Activated CD4-positive, alpha-beta T cell treated with anti-CD3 and anti-CD28 coated beads, Interleukin-2, amount 10 ng/mL, durations not matched to agents 24 days and 14 days (primary cell): Measurements from ENCODE around the gene MRC1. TPM values are rescaled to one million over a fixed set of nuclear protein-coding genes. Genes with fewer than 3 reads are reported as not detected.

Experiments
- DNase-seq: peaks from one replicate; pipeline ENCODE4 v3.0.0; 2022
- H3K27ac Mint-ChIP-seq: one replicate; pipeline ENCODE4 v1.8.0; 2022; ENCODE audit warnings: mild to moderate bottlenecking, mixed read lengths
- H3K27me3 Mint-ChIP-seq: one replicate; pipeline ENCODE4 v1.8.0; 2022; ENCODE audit warnings: mixed read lengths
- H3K36me3 Mint-ChIP-seq: one replicate; pipeline ENCODE4 v1.8.0; 2022; ENCODE audit warnings: low read depth, mild to moderate bottlenecking, mixed read lengths
- H3K4me1 Mint-ChIP-seq: one replicate; pipeline ENCODE4 v1.8.0; 2021; ENCODE audit warnings: mixed read lengths
- H3K4me3 Mint-ChIP-seq: one replicate; pipeline ENCODE4 v1.8.0; 2022; ENCODE audit warnings: mild to moderate bottlenecking, moderate library complexity, mixed read lengths
- H3K9me3 Mint-ChIP-seq: one replicate; pipeline ENCODE4 v1.8.0; 2021; ENCODE audit warnings: mixed read lengths
- intact Hi-C: fragments of 100-400 bp; cut with micrococcal nuclease; formaldehyde crosslinking; loops from one replicate; pipeline ENCODE4 v1.15.1; 2023
- total RNA-seq: library from RNA; stranded (reverse); gene quantifications from 2 replicates; pipeline ENCODE4 v1.2.3, GENCODE V29; 2022

The MRC1 gene
- total RNA-seq, 1 donor from 2014 or later, result not detected

DNA sequence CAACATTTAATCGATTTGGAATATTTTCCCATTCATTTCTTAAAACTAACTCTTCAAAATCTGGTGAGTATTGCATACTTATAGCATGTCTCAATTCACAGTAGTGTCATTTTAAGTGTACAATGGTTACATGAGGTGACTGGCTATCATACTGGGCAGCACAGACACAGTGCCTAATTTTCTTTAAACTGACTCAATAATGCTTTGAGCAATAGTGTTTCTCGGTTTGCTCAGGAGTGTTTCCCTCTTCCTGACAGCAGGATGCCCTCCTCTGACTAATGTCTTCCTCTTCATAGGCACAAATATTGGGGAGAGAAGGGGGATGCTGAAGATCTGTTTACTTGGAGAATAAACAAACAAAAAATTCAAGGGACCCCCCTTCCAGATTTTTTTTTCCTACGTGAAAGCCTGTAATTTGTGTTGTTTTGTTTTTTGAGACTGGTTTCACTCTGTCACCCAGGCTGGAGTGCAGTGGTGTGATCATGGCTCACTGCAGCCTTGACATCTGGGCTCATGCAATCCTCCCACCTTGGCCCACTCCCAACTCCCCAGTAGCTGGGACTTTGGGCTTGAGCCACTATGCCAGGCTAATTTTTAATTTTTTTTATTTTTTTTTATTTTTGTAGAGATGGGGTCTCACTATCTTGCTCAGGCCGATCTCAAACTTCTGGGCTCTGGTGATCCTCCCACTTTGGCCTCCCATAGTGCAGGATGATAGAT lies 2.2 kb downstream of the MRC1 start:
- intact Hi-C loops, result no loop called here
- Mint-ChIP-seq H3K4me3 (no peak overlapping the region), H3K4me1 (peaks cover 4% of the 10 kb centered on the region), H3K36me3 (no peaks in the 10 kb centered on the region), H3K27me3 (peaks cover 13% of the 10 kb centered on the region), H3K9me3 (no peaks in the 10 kb centered on the region), H3K27ac (no peak overlapping the region)
- no peak for DNase-seq

DNA sequence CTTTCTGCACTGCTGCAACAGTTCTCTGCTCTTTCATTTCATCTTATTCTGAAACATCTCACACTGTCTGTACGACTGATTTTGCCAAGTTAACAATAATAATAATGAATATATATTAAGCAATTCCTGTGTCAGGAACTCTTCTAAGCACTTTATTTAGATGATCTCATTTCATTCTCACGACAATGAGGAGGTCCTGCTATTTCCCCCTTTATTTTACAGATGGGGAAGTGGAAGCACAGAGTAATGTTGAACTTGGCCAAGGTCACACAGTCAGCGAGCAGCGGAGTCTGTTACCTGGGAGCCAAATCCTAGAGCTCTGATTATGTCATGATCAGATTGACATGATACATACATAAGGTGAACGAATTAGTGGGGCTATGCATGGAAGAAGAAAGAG lies 5.8 kb downstream of the MRC1 start:
- Mint-ChIP-seq H3K4me1 (no peaks in the 10 kb centered on the region), H3K9me3 (no peaks in the 10 kb centered on the region), H3K27me3 (peaks cover 5% of the 10 kb centered on the region), H3K36me3 (no peaks in the 10 kb centered on the region), H3K4me3 (no peak overlapping the region), H3K27ac (no peak overlapping the region)
- no peak for DNase-seq
- intact Hi-C loops, result no loop called here

DNA sequence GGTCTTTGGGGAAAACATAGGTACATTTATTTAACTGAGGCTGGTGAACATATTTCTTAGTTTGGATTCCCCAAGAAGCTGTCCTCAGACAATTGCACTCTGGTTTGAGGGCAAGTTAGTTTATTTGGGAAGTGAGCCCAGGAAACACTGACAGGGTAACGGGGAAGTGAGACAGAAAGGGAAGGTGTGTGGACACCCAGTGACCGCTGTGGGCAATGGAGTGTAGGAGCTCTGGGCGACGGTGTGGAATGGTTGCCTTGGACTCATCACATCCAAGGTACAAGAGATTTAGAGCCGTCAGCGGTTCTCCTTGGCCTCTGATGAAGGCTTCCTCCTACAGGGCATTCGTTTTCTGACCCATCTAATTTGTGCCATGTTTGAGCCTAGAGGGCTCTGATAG lies 7.1 kb downstream of the MRC1 start:
- Mint-ChIP-seq H3K4me1 (no peaks in the 10 kb centered on the region), H3K27ac (no peak overlapping the region), H3K27me3 (peaks cover 2% of the 10 kb centered on the region), H3K4me3 (no peak overlapping the region), H3K36me3 (no peaks in the 10 kb centered on the region), H3K9me3 (no peaks in the 10 kb centered on the region)
- intact Hi-C loops, result no loop called here
- DNase-seq, result no peak

DNA sequence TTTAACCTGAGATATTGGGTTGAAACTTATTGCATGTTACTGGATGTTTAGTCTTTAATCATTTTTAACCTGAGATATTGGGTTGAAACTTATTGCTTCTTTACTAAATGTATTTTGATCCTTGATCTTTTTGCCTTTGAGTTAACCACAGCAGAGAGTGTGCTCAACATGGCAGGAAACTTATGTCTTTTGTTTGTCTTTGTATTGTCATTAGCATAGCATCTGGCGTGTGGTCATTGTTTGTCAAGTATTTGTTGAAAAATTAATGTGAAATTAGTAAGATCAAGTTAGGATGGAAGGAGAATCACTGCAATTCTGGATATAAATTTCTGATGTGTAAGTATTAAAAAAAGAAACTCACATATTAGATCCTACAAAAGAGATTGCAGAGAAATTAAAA lies 8.2 kb downstream of the MRC1 start:
- H3K4me1 Mint-ChIP-seq, result no peaks in the 10 kb centered on the region
- DNase-seq, result no peak
- peaks cover 2% of the 10 kb centered on the region for H3K27me3 Mint-ChIP-seq
- H3K27ac Mint-ChIP-seq, result no peak overlapping the region
- no peaks in the 10 kb centered on the region for H3K36me3 Mint-ChIP-seq
- intact Hi-C loops, result no loop called here
- no peaks in the 10 kb centered on the region for H3K9me3 Mint-ChIP-seq
- H3K4me3 Mint-ChIP-seq, result no peak overlapping the region

DNA sequence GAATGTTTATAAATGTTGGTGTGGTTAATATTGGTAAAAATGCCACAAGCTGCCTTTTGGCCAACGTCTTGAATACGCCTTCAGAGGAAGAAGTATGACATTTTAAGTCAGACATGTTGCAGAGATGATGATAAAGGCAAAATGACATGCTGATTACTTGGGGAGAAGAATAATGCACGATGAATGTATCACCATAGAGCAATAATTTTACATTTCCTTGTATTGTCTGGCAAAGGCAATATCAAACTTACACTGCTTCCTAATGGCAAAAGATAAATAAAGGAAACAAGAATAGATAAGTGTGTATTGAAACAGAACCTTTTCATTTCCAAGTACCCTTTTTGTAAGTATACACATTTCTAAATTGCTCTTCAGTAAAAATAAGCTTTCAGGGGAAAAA lies 8.6 kb downstream of the MRC1 start:
- intact Hi-C loops, result no loop called here
- no peaks in the 10 kb centered on the region for H3K9me3 Mint-ChIP-seq
- no peaks in the 10 kb centered on the region for H3K4me1 Mint-ChIP-seq
- no peaks in the 10 kb centered on the region for H3K36me3 Mint-ChIP-seq
- peaks cover 2% of the 10 kb centered on the region for H3K27me3 Mint-ChIP-seq
- H3K27ac Mint-ChIP-seq, result no peak overlapping the region
- no peak overlapping the region for H3K4me3 Mint-ChIP-seq
- no peak for DNase-seq

DNA sequence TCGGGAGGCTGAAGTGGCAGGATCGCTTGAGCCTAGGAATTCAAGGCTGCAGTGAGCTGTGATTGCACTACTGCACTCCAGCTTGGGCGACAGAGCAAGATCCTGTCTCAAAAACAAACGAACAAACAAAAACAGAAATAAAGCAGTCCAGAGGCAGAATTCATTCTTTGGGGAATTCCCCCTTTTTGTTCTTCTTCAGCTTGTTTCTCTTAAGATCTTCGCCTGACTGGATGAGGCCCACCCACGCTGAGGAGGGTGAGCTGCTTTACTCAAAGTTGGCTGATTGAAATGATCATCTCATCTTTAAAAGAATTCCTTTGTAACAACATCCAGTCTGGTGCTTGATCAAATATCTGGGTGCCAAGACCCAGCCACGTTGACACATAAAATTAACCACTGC lies 10.7 kb downstream of the MRC1 start:
- H3K27me3 Mint-ChIP-seq, result no peaks in the 10 kb centered on the region
- H3K9me3 Mint-ChIP-seq, result no peaks in the 10 kb centered on the region
- DNase-seq, result no peak
- H3K36me3 Mint-ChIP-seq, result no peaks in the 10 kb centered on the region
- no peak overlapping the region for H3K27ac Mint-ChIP-seq
- H3K4me3 Mint-ChIP-seq, result no peak overlapping the region
- no peaks in the 10 kb centered on the region for H3K4me1 Mint-ChIP-seq
- intact Hi-C loops, result no loop called here

DNA sequence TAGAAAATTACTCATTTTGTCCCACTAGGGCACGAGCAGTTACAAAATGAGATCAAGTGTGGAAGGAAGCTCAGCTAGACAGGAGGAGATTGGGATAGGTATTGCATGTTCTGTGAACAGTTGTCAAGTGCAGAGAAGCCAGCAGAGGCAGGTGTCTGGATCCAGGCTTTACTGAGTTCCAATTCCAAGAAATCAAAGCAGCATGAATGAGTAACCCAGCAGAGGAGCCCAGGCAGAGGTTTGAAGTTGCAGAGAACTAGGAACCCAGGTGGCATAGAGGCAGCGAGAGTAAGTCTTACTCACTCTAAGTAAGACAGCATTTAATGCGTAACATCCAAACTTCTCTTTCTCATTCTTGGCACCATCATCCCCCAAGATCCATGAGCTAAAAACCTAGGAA lies 11.8 kb downstream of the MRC1 start:
- Mint-ChIP-seq H3K9me3 (no peaks in the 10 kb centered on the region), H3K4me3 (no peak overlapping the region), H3K27ac (no peak overlapping the region), H3K36me3 (no peaks in the 10 kb centered on the region), H3K27me3 (no peaks in the 10 kb centered on the region), H3K4me1 (no peaks in the 10 kb centered on the region)
- intact Hi-C loops, result no loop called here
- DNase-seq, result no peak

DNA sequence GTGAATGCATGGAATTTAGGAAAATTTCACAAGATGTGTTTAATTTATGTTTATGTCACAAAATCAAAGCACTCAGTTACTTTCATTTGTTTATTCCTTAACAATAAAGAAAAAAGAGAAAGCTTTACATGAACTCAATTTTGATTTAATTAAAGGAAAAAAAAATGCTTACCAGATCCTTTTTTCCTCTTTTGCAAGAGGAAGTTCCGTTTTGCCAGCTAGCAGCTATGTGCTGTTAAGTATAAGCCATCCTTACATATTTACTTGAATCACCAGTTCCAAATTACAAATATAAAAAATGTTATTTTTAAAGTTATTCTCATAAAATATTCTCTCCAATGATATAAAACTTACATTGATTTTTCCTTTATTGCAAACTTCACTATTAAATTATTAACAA lies 12.7 kb downstream of the MRC1 start:
- no peaks in the 10 kb centered on the region for H3K36me3 Mint-ChIP-seq

DNA sequence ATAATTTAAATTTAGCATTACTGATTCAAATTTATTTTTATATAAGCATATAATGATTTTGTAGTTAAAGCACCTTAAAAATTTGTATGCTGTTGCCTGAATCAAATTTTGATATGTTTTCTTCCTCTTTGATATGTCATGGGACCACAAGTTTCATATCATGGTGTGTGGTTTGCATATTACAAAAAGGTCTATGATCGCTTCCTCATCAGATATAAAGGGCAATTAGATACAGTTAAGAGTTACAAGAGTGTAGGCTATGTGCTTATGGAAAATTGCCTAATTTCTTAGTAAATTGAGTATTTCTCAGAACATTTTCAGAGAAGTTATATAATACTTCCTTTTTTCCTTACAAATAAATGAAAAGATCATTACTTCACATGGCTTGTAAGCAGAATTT lies 22.2 kb downstream of the MRC1 start:
- peaks cover 3% of the 10 kb centered on the region for H3K27me3 Mint-ChIP-seq
- DNase-seq, result no peak
- no peaks in the 10 kb centered on the region for H3K36me3 Mint-ChIP-seq
- H3K27ac Mint-ChIP-seq, result no peak overlapping the region
- intact Hi-C loops, result no loop called here
- no peak overlapping the region for H3K4me3 Mint-ChIP-seq
- no peaks in the 10 kb centered on the region for H3K9me3 Mint-ChIP-seq
- H3K4me1 Mint-ChIP-seq, result no peaks in the 10 kb centered on the region

More for the DNA sequence above, 12.7 kb downstream of the MRC1 start:
- Mint-ChIP-seq H3K27me3 (no peaks in the 10 kb centered on the region), H3K9me3 (no peaks in the 10 kb centered on the region), H3K4me1 (no peaks in the 10 kb centered on the region), H3K4me3 (no peak overlapping the region), H3K27ac (no peak overlapping the region)
- intact Hi-C loops, result no loop called here
- no peak for DNase-seq

DNA sequence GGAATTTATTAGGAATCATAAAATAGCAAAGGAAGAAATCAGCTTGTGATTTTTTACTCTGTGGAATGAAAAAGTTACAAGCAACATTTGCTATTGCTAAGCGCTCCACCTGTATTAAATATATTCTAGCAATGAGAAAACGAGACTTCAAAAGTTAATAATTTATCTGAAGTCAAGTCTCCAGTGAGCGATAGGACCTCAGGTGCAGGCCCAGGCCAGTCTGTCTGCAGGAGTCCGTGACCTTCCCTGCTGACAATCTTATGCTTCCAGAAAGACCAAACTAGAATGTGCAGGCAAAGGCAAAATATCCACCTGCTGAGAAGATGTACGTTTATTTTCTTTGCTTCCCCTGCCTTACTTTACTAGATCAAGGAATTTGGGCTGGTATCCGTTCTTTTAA lies 22.7 kb downstream of the MRC1 start:
- no peak overlapping the region for H3K27ac Mint-ChIP-seq
- no peak overlapping the region for H3K4me3 Mint-ChIP-seq
- no peaks in the 10 kb centered on the region for H3K36me3 Mint-ChIP-seq
- intact Hi-C loops, result no loop called here
- H3K4me1 Mint-ChIP-seq, result no peaks in the 10 kb centered on the region
- H3K9me3 Mint-ChIP-seq, result no peaks in the 10 kb centered on the region
- DNase-seq, result no peak
- peaks cover 3% of the 10 kb centered on the region for H3K27me3 Mint-ChIP-seq

DNA sequence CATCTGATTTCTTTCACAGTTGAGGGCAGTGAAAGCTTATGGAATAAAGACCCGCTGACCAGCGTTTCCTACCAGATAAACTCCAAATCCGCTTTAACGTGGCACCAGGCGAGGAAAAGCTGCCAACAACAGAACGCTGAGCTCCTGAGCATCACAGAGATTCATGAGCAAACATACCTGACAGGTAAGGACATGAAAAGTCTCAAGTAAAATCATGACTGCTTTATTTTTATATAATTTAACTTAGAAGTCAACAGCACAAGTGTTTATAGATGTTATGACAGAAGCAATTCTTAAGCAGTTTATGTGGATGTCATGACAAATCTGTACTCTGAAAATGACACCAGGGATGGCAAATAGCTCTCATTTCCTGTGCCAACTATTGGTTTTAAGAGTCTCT lies 24.5 kb downstream of the MRC1 start:
- peaks cover 3% of the 10 kb centered on the region for H3K27me3 Mint-ChIP-seq
- no peak overlapping the region for H3K27ac Mint-ChIP-seq

DNA sequence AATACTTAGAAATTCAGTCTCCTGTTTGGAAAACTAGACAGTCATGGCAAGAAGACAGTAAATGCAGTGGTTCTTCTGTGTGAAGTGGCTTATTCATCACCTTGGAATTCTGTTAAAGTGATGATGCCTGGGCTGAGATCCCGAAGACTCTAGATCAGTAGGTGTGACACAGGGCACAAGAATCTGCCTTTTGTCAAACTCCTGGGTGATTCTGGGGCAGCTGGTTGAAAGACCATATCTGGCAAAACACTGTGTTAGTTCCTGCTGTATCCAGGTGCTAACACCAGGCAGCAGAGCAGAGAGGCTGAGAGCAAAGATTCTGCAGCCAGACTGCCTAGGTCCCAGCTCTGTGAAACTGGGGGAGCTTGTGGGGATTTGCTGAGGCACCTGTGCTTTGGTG lies 26.5 kb downstream of the MRC1 start:
- peaks cover 3% of the 10 kb centered on the region for H3K27me3 Mint-ChIP-seq
- no peak overlapping the region for H3K4me3 Mint-ChIP-seq
- H3K4me1 Mint-ChIP-seq, result no peaks in the 10 kb centered on the region
- H3K27ac Mint-ChIP-seq, result no peak overlapping the region
- no peak for DNase-seq
- no peaks in the 10 kb centered on the region for H3K36me3 Mint-ChIP-seq
- H3K9me3 Mint-ChIP-seq, result no peaks in the 10 kb centered on the region
- intact Hi-C loops, result no loop called here

More for the DNA sequence above, 24.5 kb downstream of the MRC1 start:
- H3K36me3 Mint-ChIP-seq, result no peaks in the 10 kb centered on the region
- H3K4me1 Mint-ChIP-seq, result no peaks in the 10 kb centered on the region
- no peak for DNase-seq
- H3K9me3 Mint-ChIP-seq, result no peaks in the 10 kb centered on the region
- intact Hi-C loops, result no loop called here
- H3K4me3 Mint-ChIP-seq, result no peak overlapping the region

DNA sequence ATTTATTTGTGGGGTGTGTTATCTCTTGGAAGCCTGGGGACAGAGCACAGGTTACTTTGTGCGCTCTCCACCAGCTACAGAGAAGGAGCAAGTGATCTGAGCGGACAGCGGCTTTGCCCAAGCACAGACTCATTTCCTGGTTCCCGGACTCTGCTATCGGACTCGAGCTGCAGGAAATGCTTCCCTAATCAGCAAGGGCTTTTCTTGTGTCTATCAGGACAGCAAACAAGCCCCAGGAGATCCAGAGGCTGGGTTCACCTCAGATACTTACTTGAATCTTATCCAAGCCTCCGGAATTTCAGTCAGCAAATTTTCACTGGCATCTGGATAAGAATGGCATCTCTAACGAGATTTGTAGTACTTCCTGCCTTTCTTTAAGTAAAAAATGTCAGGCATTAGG lies 27.8 kb downstream of the MRC1 start:
- DNase-seq, result no peak
- Mint-ChIP-seq H3K4me3 (no peak overlapping the region), H3K4me1 (no peaks in the 10 kb centered on the region), H3K9me3 (no peaks in the 10 kb centered on the region), H3K36me3 (no peaks in the 10 kb centered on the region), H3K27ac (no peak overlapping the region), H3K27me3 (peaks cover 3% of the 10 kb centered on the region)
- intact Hi-C loops, result no loop called here

DNA sequence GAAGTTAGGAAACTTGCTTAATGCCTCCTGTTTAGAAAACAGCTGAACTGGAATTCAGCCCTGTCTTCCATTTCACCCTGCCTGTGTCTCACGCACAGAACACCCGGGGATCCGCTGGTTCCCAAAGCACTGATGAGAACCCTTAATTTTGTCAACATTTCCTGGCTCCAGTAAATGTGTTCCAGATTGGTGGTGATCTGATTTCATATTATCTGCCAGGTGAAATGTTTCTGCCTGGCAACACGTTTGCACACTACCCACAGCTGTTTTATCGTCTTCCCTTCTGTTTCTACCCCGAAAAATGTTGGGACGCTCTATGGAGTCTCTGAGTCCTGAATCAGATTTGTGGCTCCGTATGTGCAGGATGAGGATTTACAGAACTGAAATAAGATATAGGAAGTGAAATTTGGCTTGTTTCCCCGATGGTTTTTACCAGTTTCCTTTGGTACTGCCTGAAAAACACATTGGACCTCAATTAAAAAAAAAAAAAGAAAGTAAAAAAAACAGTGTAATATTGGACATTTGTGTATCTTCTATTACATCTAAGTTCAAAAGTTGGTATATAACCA lies 29.0 kb downstream of the MRC1 start:
- Mint-ChIP-seq H3K27ac (no peak overlapping the region), H3K36me3 (no peaks in the 10 kb centered on the region), H3K27me3 (peaks cover 3% of the 10 kb centered on the region), H3K9me3 (no peaks in the 10 kb centered on the region), H3K4me3 (no peak overlapping the region), H3K4me1 (no peaks in the 10 kb centered on the region)
- intact Hi-C loops, result no loop called here
- no peak for DNase-seq

DNA sequence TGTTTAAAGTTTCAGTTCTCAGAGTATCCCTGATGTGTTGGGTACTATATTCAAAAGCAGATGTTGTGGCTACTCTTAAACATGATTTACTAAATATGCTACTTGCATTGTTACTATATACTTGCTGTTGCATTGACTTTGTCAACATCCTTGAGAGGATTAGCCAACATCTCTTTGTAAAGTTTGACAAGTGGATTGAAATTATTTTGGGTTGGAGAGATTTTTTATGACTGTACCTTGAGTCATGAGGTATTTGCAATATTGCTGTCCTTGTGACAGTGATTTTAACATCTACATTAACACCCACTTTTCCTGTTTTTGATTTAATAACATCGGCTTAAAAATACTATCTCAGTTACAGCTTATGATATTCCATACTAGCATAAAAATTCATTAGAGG lies 31.9 kb downstream of the MRC1 start:
- H3K27me3 Mint-ChIP-seq, result peaks cover 2% of the 10 kb centered on the region
- no peak for DNase-seq
- no peak overlapping the region for H3K4me3 Mint-ChIP-seq
- H3K27ac Mint-ChIP-seq, result no peak overlapping the region
- no peaks in the 10 kb centered on the region for H3K4me1 Mint-ChIP-seq
- H3K9me3 Mint-ChIP-seq, result no peaks in the 10 kb centered on the region
- intact Hi-C loops, result no loop called here
- no peaks in the 10 kb centered on the region for H3K36me3 Mint-ChIP-seq
